GM12878 (cell line): ENCODE results near the gene PGBD5. TPM values are rescaled to one million over a fixed set of nuclear protein-coding genes. Genes with fewer than 3 reads are reported as not detected.

Experiments
- ATAC-seq: fragments of 200-7000 bp; cut with Tn5 transposase; 3 replicates; pipeline ENCODE4 v1.9.1; 2020; ENCODE audit warnings: mild to moderate bottlenecking, moderate library complexity
- BruUV-seq: library from RNA; stranded (reverse); fragments of 400-500 nt; replicated peaks from 2 replicates; lab custom pipeline; 2021; lab: Mats Ljungman, UMichigan
- CTCF ChIA-PET: fragments of 300-600 bp; sonication (Branson Sonifier 250); formaldehyde crosslinking; extraction: SDS; loops from one replicate; lab custom pipeline; 2021; ENCODE audit warnings: inconsistent platforms; lab: Yijun Ruan, JAX
- POLR2A ChIA-PET: fragments of 350-600 bp; formaldehyde crosslinking; extraction: SDS; loops from one replicate; lab custom pipeline; 2021; ENCODE audit warnings: inconsistent platforms; lab: Charles Lee
- RAD21 ChIA-PET: fragments of 300-600 bp; sonication (Branson Sonifier 250); formaldehyde crosslinking; loops from one replicate; lab custom pipeline; 2023; ENCODE audit warnings: antibody characterized with exemption; ENCODE audit not compliant: unreplicated experiment; lab: Charles Lee
- SMC1A ChIA-PET: fragments of 300-600 bp; sonication (Branson Sonifier 250); formaldehyde crosslinking; loops from one replicate; lab custom pipeline; 2023; ENCODE audit not compliant: unreplicated experiment, uncharacterized antibody; lab: Charles Lee
- DNase-seq: peaks from one replicate; pipeline ENCODE4 v3.0.0-alpha.2; 2011; ENCODE audit warnings: low read depth, low spot score
- FAIRE-seq: peaks from 3 replicates; lab custom pipeline; 2011; peaks lifted over from hg19 to GRCh38; lab: Jason Lieb, UNC
- H2AFZ ChIP-seq: 2 replicates; pipeline ENCODE4 v1.6.0; 2011; ENCODE audit warnings: low read depth, low read length, control low read depth; ENCODE audit not compliant: control insufficient read depth
- H3K27ac ChIP-seq: 2 replicates; pipeline ENCODE4 v1.5.1; 2011; ENCODE audit warnings: control low read depth; ENCODE audit not compliant: control insufficient read depth, insufficient read depth
- H3K27me3 ChIP-seq, 2 experiments: replicated peaks in 1 of 2; 2 replicates each; pipeline versions ENCODE4 v1.6.0 to v1.6.1; 2011; ENCODE audit warnings: low read length in 1 of 2; ENCODE audit not compliant: control insufficient read depth in 2 of 2, insufficient read depth in 2 of 2
- H3K36me3 ChIP-seq, 2 experiments: 2 replicates each; pipeline ENCODE4 v1.5.1; 2011; ENCODE audit warnings: low read length in 1 of 2; ENCODE audit not compliant: control insufficient read depth in 2 of 2, insufficient read depth in 2 of 2
- H3K4me1 ChIP-seq: 2 replicates; pipeline ENCODE4 v1.6.1; 2011; ENCODE audit warnings: mild to moderate bottlenecking, low read length, moderate library complexity, mixed read lengths; ENCODE audit not compliant: control insufficient read depth, insufficient read depth
- H3K4me2 ChIP-seq: 2 replicates; pipeline ENCODE4 v1.6.0; 2011; ENCODE audit warnings: control low read depth; ENCODE audit not compliant: control insufficient read depth, insufficient read depth
- H3K4me3 ChIP-seq: fragments of 200-600 bp; sonication (generic); 2 replicates; pipeline ENCODE4 v1.5.1; 2016
- H3K79me2 ChIP-seq: 2 replicates; pipeline ENCODE4 v1.6.0; 2011; ENCODE audit warnings: low read length; ENCODE audit not compliant: control insufficient read depth, insufficient read depth
- H3K9ac ChIP-seq: 2 replicates; pipeline ENCODE4 v1.8.0; 2011; ENCODE audit warnings: low read length, control low read depth, mixed read lengths; ENCODE audit not compliant: control insufficient read depth, insufficient read depth
- H3K9me3 ChIP-seq: replicated peaks from 3 replicates; pipeline ENCODE4 v1.5.1; 2011; ENCODE audit warnings: mild to moderate bottlenecking, low read length; ENCODE audit not compliant: control insufficient read depth, insufficient read depth
- H4K20me1 ChIP-seq: 2 replicates; pipeline ENCODE4 v1.6.0; 2011; ENCODE audit not compliant: control insufficient read depth, insufficient read depth
- BRCA1 ChIP-seq: IDR thresholded peaks from 2 replicates; pipeline ENCODE4 v1.6.1; 2011; ENCODE audit warnings: low read depth, low read length, improper control_type of control experiment
- CBFB ChIP-seq: IDR thresholded peaks from 2 replicates; pipeline ENCODE4 v1.6.1; 2016; ENCODE audit warnings: antibody characterized with exemption, low read depth
- CHD2 ChIP-seq: IDR thresholded peaks from 2 replicates; pipeline ENCODE4 v1.6.1; 2011; ENCODE audit warnings: low read depth, low read length, improper control_type of control experiment, borderline replicate concordance
- ELK1 ChIP-seq: IDR thresholded peaks from 2 replicates; pipeline ENCODE4 v1.6.1; 2012; ENCODE audit warnings: low read depth, low read length, improper control_type of control experiment
- KAT2A ChIP-seq: conservative IDR thresholded peaks from 2 replicates; pipeline ENCODE4 v1.6.1; 2011; ENCODE audit warnings: low read depth, low read length; ENCODE audit not compliant: control insufficient read depth
- POLR2AphosphoS2 ChIP-seq: IDR thresholded peaks from 2 replicates; pipeline ENCODE4 v1.6.1; 2011; ENCODE audit warnings: low read depth, mild to moderate bottlenecking, low read length, improper control_type of control experiment, moderate library complexity
- RELA ChIP-seq: fragments of 450-650 bp; IDR thresholded peaks from 2 replicates; pipeline ENCODE4 v1.8.0; 2014; ENCODE audit warnings: borderline replicate concordance; ENCODE audit not compliant: partially characterized antibody
- TCF7 ChIP-seq: IDR thresholded peaks from 2 replicates; pipeline ENCODE4 v1.6.1; 2014; ENCODE audit warnings: antibody characterized with exemption, borderline replicate concordance
- ZNF622 ChIP-seq: fragments of 450-650 bp; IDR thresholded peaks from 2 replicates; pipeline ENCODE4 v1.6.1; 2017; ENCODE audit warnings: mild to moderate bottlenecking, inconsistent platforms
- WGBS: methylation state at CpG from one replicate; pipeline ENCODE4 v1.1.6; 2016; ENCODE audit warnings: low lambda C conversion rate; ENCODE audit not compliant: insufficient replicate concordance, insufficient coverage; ENCODE audit errors: missing lambda C conversion rate; 5-methylcytosine and 5-hydroxymethylcytosine counted together
- in situ Hi-C: fragments of 300-500 bp; cut with MboI; formaldehyde crosslinking; loops from 9 replicates; pipeline ENCODE4 v1.14.3; 2018; ENCODE audit warnings: mixed read lengths
- intact Hi-C: fragments of 100-400 bp; cut with micrococcal nuclease; formaldehyde crosslinking; loops from one replicate; pipeline ENCODE4 v1.14.2; 2022; ENCODE audit not compliant: unreplicated experiment
- polyA plus RNA-seq, 11 experiments: library from polyadenylated mRNA; depleted of rRNA in 4 of 11; unstranded in 6 of 11; stranded (reverse) in 5 of 11; fragments of >200 nt; fragmentation: Nextera tagmentation in 4 of 11; fragmentation: Illumina TruSeq in 1 of 11; extraction: Ambion mirVana in 4 of 11; extraction: Trizol in 1 of 11; gene quantifications; 1 replicate in 1 of 11; 2 replicates in 10 of 11; pipeline versions ENCODE4 v1.2.1 to v1.2.3, GENCODE V29; 2011 to 2016; ENCODE audit warnings: inconsistent platforms in 2 of 11, missing spikeins in 2 of 11, low read depth in 1 of 11
- total RNA-seq, 4 experiments: library from RNA; depleted of rRNA in 3 of 4; stranded (reverse); fragments of >200 nt in 3 of 4; fragmentation: Illumina TruSeq in 1 of 4; extraction: Trizol in 1 of 4; gene quantifications; 2 replicates each; pipeline versions ENCODE4 v1.2.1 to v1.2.3, GENCODE V29; 2013 to 2021
- TF ChIP-seq, protein P1 (sequence below): fragments of 450-650 bp; IDR thresholded peaks from 2 replicates; pipeline ENCODE4 v1.6.1; 2017; ENCODE audit warnings: antibody characterized with exemption, mild to moderate bottlenecking, moderate library complexity
- TF ChIP-seq, protein P2 (sequence below): fragments of 450-650 bp; IDR thresholded peaks from 2 replicates; pipeline ENCODE4 v1.6.1; 2017; ENCODE audit warnings: mild to moderate bottlenecking, moderate library complexity
- TF ChIP-seq, protein P3 (sequence below): IDR thresholded peaks from 2 replicates; pipeline ENCODE4 v1.6.1; 2011; ENCODE audit warnings: borderline replicate concordance, low read depth, mild to moderate bottlenecking, moderate library complexity, low read length; ENCODE audit not compliant: insufficient read depth, poor library complexity, severe bottlenecking

The PGBD5 gene
- total and polyA plus RNA-seq, 10 of the 15 experiments (the other 5 are each of a cell fraction or from before 2014, with no cell fraction given): 0.03 TPM; not detected in 9

- no peak for FAIRE-seq
- Histone ChIP-seq H3K9ac (no peak overlapping the region), H3K36me3 (no peaks in the 10 kb centered on the region), H3K27ac (no peak overlapping the region), H3K79me2 (no peaks in the 10 kb centered on the region), H3K9me3 (no peaks in the 10 kb centered on the region), H2AFZ (no peak overlapping the region), H3K4me3 (no peak overlapping the region), H3K27me3 (no peaks in the 10 kb centered on the region), H3K4me2 (no peak overlapping the region), H4K20me1 (no peaks in the 10 kb centered on the region), H3K4me1 (no peaks in the 10 kb centered on the region; the same call in 1 of the 2 replicates)
- intact Hi-C loops (loop anchor here (1.0 to 10.0 kb wide), 3 partner anchors 595 to 1055 kb away; no protein-coding TSS in a partner anchor), in situ Hi-C loops (loop anchor here (5.0 kb wide), 3 partner anchors 597 to 1052 kb away; no protein-coding TSS in a partner anchor)
- no TSS peak for BruUV-seq
- ChIA-PET RAD21 (interaction anchor here (1.9 kb wide), 1 partner anchor 646 kb away, joined by 5 read pairs; no protein-coding TSS in a partner anchor), CTCF (interaction anchor here (0.9 to 2.2 kb wide), 5 partner anchors 591 to 753 kb away, joined by 3 to 10 read pairs (median 4); no protein-coding TSS in a partner anchor), POLR2A (no interaction called here), SMC1A (interaction anchor here (2.0 to 2.6 kb wide), 2 partner anchors 593 to 649 kb away, joined by 6 to 9 read pairs; no protein-coding TSS in a partner anchor)
- ATAC-seq: no peak
- 58% methylated on average over 15 of the region's 15 CpGs for WGBS
- no peak for DNase-seq
- no peak for TF ChIP-seq POLR2AphosphoS2
- no peak for TF ChIP-seq CBFB
- no peak for TF ChIP-seq TCF7
- TF ChIP-seq, protein P1, sequence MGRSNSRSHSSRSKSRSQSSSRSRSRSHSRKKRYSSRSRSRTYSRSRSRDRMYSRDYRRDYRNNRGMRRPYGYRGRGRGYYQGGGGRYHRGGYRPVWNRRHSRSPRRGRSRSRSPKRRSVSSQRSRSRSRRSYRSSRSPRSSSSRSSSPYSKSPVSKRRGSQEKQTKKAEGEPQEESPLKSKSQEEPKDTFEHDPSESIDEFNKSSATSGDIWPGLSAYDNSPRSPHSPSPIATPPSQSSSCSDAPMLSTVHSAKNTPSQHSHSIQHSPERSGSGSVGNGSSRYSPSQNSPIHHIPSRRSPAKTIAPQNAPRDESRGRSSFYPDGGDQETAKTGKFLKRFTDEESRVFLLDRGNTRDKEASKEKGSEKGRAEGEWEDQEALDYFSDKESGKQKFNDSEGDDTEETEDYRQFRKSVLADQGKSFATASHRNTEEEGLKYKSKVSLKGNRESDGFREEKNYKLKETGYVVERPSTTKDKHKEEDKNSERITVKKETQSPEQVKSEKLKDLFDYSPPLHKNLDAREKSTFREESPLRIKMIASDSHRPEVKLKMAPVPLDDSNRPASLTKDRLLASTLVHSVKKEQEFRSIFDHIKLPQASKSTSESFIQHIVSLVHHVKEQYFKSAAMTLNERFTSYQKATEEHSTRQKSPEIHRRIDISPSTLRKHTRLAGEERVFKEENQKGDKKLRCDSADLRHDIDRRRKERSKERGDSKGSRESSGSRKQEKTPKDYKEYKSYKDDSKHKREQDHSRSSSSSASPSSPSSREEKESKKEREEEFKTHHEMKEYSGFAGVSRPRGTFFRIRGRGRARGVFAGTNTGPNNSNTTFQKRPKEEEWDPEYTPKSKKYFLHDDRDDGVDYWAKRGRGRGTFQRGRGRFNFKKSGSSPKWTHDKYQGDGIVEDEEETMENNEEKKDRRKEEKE: no peak
- TF ChIP-seq, protein P2, sequence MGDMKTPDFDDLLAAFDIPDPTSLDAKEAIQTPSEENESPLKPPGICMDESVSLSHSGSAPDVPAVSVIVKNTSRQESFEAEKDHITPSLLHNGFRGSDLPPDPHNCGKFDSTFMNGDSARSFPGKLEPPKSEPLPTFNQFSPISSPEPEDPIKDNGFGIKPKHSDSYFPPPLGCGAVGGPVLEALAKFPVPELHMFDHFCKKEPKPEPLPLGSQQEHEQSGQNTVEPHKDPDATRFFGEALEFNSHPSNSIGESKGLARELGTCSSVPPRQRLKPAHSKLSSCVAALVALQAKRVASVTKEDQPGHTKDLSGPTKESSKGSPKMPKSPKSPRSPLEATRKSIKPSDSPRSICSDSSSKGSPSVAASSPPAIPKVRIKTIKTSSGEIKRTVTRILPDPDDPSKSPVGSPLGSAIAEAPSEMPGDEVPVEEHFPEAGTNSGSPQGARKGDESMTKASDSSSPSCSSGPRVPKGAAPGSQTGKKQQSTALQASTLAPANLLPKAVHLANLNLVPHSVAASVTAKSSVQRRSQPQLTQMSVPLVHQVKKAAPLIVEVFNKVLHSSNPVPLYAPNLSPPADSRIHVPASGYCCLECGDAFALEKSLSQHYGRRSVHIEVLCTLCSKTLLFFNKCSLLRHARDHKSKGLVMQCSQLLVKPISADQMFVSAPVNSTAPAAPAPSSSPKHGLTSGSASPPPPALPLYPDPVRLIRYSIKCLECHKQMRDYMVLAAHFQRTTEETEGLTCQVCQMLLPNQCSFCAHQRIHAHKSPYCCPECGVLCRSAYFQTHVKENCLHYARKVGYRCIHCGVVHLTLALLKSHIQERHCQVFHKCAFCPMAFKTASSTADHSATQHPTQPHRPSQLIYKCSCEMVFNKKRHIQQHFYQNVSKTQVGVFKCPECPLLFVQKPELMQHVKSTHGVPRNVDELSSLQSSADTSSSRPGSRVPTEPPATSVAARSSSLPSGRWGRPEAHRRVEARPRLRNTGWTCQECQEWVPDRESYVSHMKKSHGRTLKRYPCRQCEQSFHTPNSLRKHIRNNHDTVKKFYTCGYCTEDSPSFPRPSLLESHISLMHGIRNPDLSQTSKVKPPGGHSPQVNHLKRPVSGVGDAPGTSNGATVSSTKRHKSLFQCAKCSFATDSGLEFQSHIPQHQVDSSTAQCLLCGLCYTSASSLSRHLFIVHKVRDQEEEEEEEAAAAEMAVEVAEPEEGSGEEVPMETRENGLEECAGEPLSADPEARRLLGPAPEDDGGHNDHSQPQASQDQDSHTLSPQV: no peak
- no peak for TF ChIP-seq RELA
- no peak for TF ChIP-seq BRCA1
- no peak for TF ChIP-seq CHD2
- no peak for TF ChIP-seq KAT2A
- no peak for TF ChIP-seq ELK1
- TF ChIP-seq ZNF622: no peak
- TF ChIP-seq, protein P3, sequence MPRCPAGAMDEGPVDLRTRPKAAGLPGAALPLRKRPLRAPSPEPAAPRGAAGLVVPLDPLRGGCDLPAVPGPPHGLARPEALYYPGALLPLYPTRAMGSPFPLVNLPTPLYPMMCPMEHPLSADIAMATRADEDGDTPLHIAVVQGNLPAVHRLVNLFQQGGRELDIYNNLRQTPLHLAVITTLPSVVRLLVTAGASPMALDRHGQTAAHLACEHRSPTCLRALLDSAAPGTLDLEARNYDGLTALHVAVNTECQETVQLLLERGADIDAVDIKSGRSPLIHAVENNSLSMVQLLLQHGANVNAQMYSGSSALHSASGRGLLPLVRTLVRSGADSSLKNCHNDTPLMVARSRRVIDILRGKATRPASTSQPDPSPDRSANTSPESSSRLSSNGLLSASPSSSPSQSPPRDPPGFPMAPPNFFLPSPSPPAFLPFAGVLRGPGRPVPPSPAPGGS: no peak
Observed at GRCh38 chr1:230309646-230310177, 116.4 kb downstream of the PGBD5 start.
